Caco-2 (cell line): ENCODE data around the gene SLC26A5. TPM values are rescaled to one million over a fixed set of nuclear protein-coding genes. Genes with fewer than 3 reads are reported as not detected.

Experiments used
- BruUV-seq: library from RNA; stranded (reverse); fragments of 400-500 nt; replicated peaks from 2 replicates; lab custom pipeline; 2021; lab: Mats Ljungman, UMichigan
- CTCF ChIA-PET: fragments of 300-600 bp; sonication (Branson Sonifier 250); formaldehyde crosslinking; loops from one replicate; lab custom pipeline; 2022; ENCODE audit warnings: antibody characterized with exemption; lab: Charles Lee
- POLR2A ChIA-PET: fragments of 300-600 bp; sonication (Branson Sonifier 250); formaldehyde crosslinking; loops from one replicate; lab custom pipeline; 2022; ENCODE audit warnings: antibody characterized with exemption; lab: Charles Lee
- DNase-seq, 2 experiments: peaks; one replicate each; pipeline versions ENCODE4 v3.0.0 to v3.0.0-alpha.2; 2020 to 2022
- H3K27me3 ChIP-seq: replicated peaks from 2 replicates; pipeline ENCODE4 v1.6.0; 2011; ENCODE audit warnings: low read length; ENCODE audit not compliant: control insufficient read depth, insufficient read depth
- H3K36me3 ChIP-seq: 2 replicates; pipeline ENCODE4 v1.5.1; 2011; ENCODE audit warnings: low read length; ENCODE audit not compliant: control insufficient read depth, insufficient read depth
- H3K4me1 ChIP-seq: fragments of 250-450 bp; sonication (Bioruptor Pico); 2 replicates; pipeline ENCODE4 v1.5.1; 2020; ENCODE audit warnings: mild to moderate bottlenecking
- H3K4me3 ChIP-seq: 2 replicates; pipeline ENCODE4 v1.5.1; 2011; ENCODE audit warnings: low read depth, mild to moderate bottlenecking, control low read depth, low read length
- H3K9me3 ChIP-seq: fragments of 250-450 bp; sonication (Bioruptor Pico); 2 replicates; pipeline ENCODE4 v1.5.1; 2020; ENCODE audit warnings: mild to moderate bottlenecking, moderate library complexity
- H3K27ac Mint-ChIP-seq: one replicate; pipeline ENCODE4 v1.8.0; 2022; ENCODE audit warnings: mixed read lengths; ENCODE audit not compliant: unreplicated experiment
- H3K27me3 Mint-ChIP-seq: one replicate; pipeline ENCODE4 v1.8.0; 2022; ENCODE audit warnings: mixed read lengths; ENCODE audit not compliant: insufficient read depth, unreplicated experiment
- H3K36me3 Mint-ChIP-seq: one replicate; pipeline ENCODE4 v1.8.0; 2022; ENCODE audit warnings: mild to moderate bottlenecking, mixed read lengths; ENCODE audit not compliant: insufficient read depth, unreplicated experiment
- H3K4me1 Mint-ChIP-seq: one replicate; pipeline ENCODE4 v1.8.0; 2022; ENCODE audit warnings: low read depth, mixed read lengths; ENCODE audit not compliant: unreplicated experiment
- H3K4me3 Mint-ChIP-seq: one replicate; pipeline ENCODE4 v1.8.0; 2022; ENCODE audit warnings: mild to moderate bottlenecking, moderate library complexity, mixed read lengths; ENCODE audit not compliant: unreplicated experiment
- H3K9me3 Mint-ChIP-seq: one replicate; pipeline ENCODE4 v1.8.0; 2022; ENCODE audit warnings: mixed read lengths; ENCODE audit not compliant: unreplicated experiment
- CTCF ChIP-seq, 2 experiments: fragments of 200-600 bp in 1 of 2; IDR thresholded peaks; 1 replicate in 1 of 2; 2 replicates in 1 of 2; pipeline versions ENCODE4 v1.5.1 to v1.8.0; 2011 to 2022; ENCODE audit warnings: antibody characterized with exemption in 1 of 2, control low read depth in 1 of 2, inconsistent platforms in 1 of 2, low read depth in 1 of 2, low read length in 1 of 2, mild to moderate bottlenecking in 1 of 2, moderate library complexity in 1 of 2; ENCODE audit not compliant: insufficient read depth in 1 of 2, severe bottlenecking in 1 of 2, unreplicated experiment in 1 of 2
- intact Hi-C: fragments of 100-400 bp; cut with micrococcal nuclease; formaldehyde crosslinking; loops from one replicate; pipeline ENCODE4 v1.10.0; 2022; ENCODE audit not compliant: unreplicated experiment
- total RNA-seq: library from RNA; stranded (reverse); gene quantifications from 2 replicates; pipeline ENCODE4 v1.2.3, GENCODE V29; 2022

The SLC26A5 gene
- total RNA-seq, 1 experiment from 2014 or later: 1.1 TPM

- intact Hi-C loops: loop anchor here (5.0 kb wide), 1 partner anchor 33 kb away; no protein-coding TSS in a partner anchor
- POLR2A ChIA-PET: no interaction called here
- Histone ChIP-seq H3K4me3 (no peak overlapping the region), H3K4me1 (no peaks in the 10 kb centered on the region), H3K36me3 (no peaks in the 10 kb centered on the region), H3K27me3 (no peaks in the 10 kb centered on the region), H3K9me3 (no peaks in the 10 kb centered on the region)
- TF ChIP-seq CTCF (IDR thresholded peaks at IDR 0.05; ENCODE audit: insufficient read depth in 1 of 2, low read depth in 1 of 2, low read length in 1 of 2, severe bottlenecking in 1 of 2, unreplicated experiment in 1 of 2): no peak
- Mint-ChIP-seq H3K27ac (no peak overlapping the region), H3K4me3 (no peak overlapping the region), H3K9me3 (no peaks in the 10 kb centered on the region), H3K27me3 (no peaks in the 10 kb centered on the region), H3K36me3 (peaks cover under 1% of the 10 kb centered on the region), H3K4me1 (no peaks in the 10 kb centered on the region)
- no peak for DNase-seq
- BruUV-seq: no TSS peak
- CTCF ChIA-PET: no interaction called here
Observed at GRCh38 chr7:103373866-103374643, 72.0 kb downstream of the SLC26A5 start.

DNA sequence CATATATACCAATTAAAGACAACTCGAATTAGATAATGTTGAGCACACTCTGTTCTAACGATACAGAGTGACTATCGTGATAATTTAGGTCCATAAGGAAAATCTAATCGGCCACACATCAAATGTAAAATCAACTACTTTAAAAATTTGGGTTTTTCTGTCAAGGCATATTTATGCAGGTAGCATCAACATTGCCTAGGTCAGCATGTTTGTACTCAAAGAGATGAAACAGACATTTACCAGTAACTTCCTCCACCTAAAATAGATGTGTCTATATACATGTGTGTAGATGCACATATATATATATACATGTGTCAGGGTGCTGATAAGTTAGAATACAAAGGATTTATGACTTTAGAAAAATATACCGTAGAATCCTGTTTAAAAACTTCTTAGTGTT lies 76.6 kb downstream of the SLC26A5 start:
- Mint-ChIP-seq H3K27ac (no peak overlapping the region), H3K9me3 (no peaks in the 10 kb centered on the region), H3K27me3 (no peaks in the 10 kb centered on the region), H3K4me3 (no peak overlapping the region), H3K4me1 (no peaks in the 10 kb centered on the region), H3K36me3 (peaks cover 42% of the 10 kb centered on the region)
- intact Hi-C loops: no loop called here
- H3K9me3 ChIP-seq: no peaks in the 10 kb centered on the region
- no peaks in the 10 kb centered on the region for H3K4me1 ChIP-seq
- no peaks in the 10 kb centered on the region for H3K27me3 ChIP-seq
- no TSS peak for BruUV-seq
- no peak overlapping the region for H3K4me3 ChIP-seq
- no peak for DNase-seq
- ChIA-PET CTCF (no interaction called here), POLR2A (no interaction called here)
- TF ChIP-seq CTCF (IDR thresholded peaks at IDR 0.05; ENCODE audit: insufficient read depth in 1 of 2, low read depth in 1 of 2, low read length in 1 of 2, severe bottlenecking in 1 of 2, unreplicated experiment in 1 of 2): no peak
- H3K36me3 ChIP-seq: no peaks in the 10 kb centered on the region

- no TSS peak for BruUV-seq
- no peak overlapping the region for H3K4me3 ChIP-seq
- no peaks in the 10 kb centered on the region for H3K9me3 ChIP-seq
- Mint-ChIP-seq H3K4me3 (peak overlapping the region; percentile 68), H3K9me3 (no peaks in the 10 kb centered on the region), H3K36me3 (peaks cover 37% of the 10 kb centered on the region), H3K27ac (peak overlapping the region; percentile 21), H3K4me1 (peaks cover 33% of the 10 kb centered on the region), H3K27me3 (no peaks in the 10 kb centered on the region)
- ChIA-PET POLR2A (no interaction called here), CTCF (no interaction called here)
- DNase-seq: no peak
- TF ChIP-seq CTCF (IDR thresholded peaks at IDR 0.05; ENCODE audit: insufficient read depth in 1 of 2, low read depth in 1 of 2, low read length in 1 of 2, severe bottlenecking in 1 of 2, unreplicated experiment in 1 of 2): no peak
- H3K36me3 ChIP-seq: peaks cover 2% of the 10 kb centered on the region
- no peaks in the 10 kb centered on the region for H3K27me3 ChIP-seq
- peaks cover 21% of the 10 kb centered on the region; the same call in 1 of the 2 replicates for H3K4me1 ChIP-seq
- intact Hi-C loops: no loop called here
Observed at GRCh38 chr7:103349805-103350204, 96.2 kb downstream of the SLC26A5 start.
